A549 treated with AZD9567 at 1 μM for 4 hours (cell line): ENCODE data around the gene CCDC121. TPM values are rescaled to one million over a fixed set of nuclear protein-coding genes. Genes with fewer than 3 reads are reported as not detected.

Source experiments
- total RNA-seq: library from RNA; stranded (reverse); fragments of 200-300 nt; extraction: Qiagen RNA extraction; gene quantifications from 5 replicates; pipeline ENCODE4 v1.2.3, GENCODE V29; 2022; ENCODE audit not compliant: insufficient read depth

CCDC121 gene, protein sequence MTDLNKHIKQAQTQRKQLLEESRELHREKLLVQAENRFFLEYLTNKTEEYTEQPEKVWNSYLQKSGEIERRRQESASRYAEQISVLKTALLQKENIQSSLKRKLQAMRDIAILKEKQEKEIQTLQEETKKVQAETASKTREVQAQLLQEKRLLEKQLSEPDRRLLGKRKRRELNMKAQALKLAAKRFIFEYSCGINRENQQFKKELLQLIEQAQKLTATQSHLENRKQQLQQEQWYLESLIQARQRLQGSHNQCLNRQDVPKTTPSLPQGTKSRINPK
- total RNA-seq = 2.4 to 4.3 TPM (median 3.7 TPM) in 5 replicates

DNA sequence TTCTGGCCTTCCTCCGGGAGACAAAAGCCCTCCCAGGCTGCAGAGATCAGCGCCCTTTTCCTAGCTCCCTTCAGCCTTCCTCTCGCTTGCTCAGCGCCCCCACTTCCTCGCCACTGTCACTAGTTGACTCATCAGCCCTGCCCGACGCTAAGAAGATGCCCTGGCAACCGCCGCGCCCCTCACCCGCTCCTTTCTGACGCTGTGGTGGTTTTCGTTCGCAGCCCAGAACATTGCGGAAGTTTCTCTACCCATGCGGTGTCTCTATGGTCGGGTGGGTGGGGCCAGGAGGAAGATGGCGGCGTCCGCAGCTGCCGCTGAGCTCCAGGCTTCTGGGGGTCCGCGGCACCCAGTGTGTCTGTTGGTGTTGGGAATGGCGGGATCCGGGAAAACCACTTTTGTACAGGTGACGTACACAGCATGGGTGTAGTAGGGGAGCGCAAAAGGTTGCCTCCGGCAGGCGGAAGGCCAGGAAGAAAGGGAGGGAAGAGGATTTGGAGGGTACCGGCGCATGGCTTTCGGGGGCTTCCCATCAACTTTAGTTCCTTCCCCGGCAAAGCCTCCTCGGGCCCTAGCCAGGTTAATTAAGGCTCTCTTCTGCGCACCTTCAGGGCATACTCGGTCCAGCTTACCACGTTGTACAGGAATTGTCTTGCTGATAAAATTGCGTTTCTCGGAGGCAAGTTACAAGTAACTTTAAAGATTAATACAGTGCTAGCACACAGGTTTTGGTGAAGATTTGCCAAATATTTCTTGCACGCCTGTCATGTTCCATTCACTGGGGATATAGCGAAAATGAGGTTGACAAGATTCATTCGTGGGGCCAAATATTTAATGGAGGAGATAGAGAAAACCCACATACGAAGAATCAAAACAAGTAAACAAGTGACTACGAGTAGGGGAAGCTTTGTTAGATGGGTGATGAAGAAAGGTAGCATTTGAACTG lies at the start of gene CCDC121, which contains the start of gene GPN1:
CCDC121 (minus strand) TSS at position 246 of the 943 bp plus-strand sequence. CDS start 1,213 bp downstream, outside the sequence.
GPN1 (plus strand) TSS at position 284 of the 943 bp plus-strand sequence; CDS start at position 293, 9 bp downstream.

DNA sequence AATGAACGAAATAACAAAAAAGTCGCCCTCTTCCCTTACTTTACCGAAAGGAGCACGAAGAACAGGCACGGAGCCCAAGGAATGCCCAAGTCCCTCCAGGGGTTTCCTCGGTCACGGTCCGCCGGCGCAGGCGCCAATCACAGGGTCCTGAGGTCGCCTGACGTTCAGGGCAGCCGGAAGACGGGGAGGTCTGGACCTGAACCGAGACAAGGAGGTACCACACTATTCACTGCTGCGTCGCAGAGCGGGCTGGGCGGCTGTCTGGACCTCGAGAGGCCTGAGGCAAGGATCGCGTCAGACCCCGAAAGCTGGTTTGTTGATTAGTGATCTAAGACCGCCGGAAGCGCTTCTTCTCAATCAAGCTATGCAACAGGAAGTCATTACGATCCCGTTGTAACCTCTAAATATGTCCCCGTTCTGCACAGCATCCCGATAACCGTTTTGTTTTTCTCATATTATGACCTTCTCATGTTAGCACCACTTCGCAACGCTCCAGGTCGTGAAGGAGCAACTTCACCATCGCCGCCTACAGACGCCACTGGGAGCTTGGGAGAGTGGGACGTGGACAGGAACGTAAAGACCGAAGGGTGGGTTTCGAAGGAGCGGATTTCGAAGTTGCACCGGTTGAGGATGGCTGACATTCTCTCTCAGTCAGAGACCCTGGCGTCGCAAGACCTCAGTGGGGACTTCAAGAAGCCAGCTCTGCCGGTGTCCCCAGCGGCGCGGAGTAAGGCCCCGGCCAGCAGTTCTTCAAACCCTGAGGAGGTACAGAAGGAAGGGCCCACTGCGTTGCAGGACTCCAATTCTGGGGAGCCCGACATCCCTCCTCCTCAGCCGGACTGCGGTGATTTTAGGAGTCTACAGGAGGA lies 34.7 kb upstream of the CCDC121 start, which contains the start of the genes SLC4A1AP and SUPT7L:
SLC4A1AP (plus strand) TSS at position 605 of the 869 bp plus-strand sequence; CDS start at position 631, 26 bp downstream.
SUPT7L (minus strand) TSS at position 330 of the 869 bp plus-strand sequence. CDS start 1,422 bp downstream, outside the sequence.

DNA sequence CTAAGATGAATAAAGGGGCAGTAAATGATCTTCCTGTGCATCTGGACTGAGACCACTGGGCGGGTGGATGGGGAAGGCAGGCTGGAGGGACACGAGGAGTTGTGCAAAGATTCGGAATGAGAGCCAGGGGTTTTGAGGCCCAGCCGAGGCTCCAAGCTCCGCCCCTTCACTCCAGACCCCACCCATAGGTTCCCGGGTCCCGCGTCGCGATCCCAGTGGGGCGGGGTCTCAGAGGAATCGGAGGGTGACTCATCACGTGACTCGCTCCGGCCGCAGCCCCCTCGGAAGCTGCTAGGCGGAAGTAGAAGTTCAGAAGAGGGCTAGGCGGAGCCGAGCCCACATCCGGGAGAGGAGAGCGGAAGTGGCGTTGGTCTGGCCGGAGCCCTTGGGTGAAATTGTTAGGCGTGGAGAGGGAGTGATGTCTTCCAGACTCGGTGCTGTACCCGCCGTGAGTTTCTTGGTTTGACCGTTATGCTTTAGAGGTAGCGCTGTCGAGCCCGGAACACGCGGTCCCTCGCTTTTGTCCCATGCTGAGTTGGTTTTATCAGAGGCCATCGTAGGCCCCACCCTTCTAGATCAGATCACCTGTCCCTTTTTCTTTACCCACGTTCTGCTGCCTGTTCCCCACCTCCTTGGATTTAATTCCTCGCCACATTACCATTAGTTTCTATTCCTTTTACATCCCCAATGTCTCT lies 46.0 kb downstream of the CCDC121 start, which contains the start of gene ZNF512:
ZNF512 (plus strand) TSS at position 348 of the 695 bp plus-strand sequence; CDS start at position 419, 71 bp downstream.

Other genes starting within 250 kb of the CCDC121 start
- gene ZNF513, start 248.3 kb downstream of the CCDC121 start, total RNA-seq = 9.2 to 14.1 TPM (median 14.0 TPM) in 5 replicates
- gene PPM1G, start 219.4 kb downstream of the CCDC121 start, total RNA-seq = 144 to 166 TPM (median 165 TPM) in 5 replicates
- 134 to 146 TPM (median 142 TPM) in 5 replicates for gene NRBP1, start 200.4 kb downstream of the CCDC121 start, total RNA-seq
- gene KRTCAP3, start 186.6 kb downstream of the CCDC121 start, total RNA-seq = 0.53 to 1.2 TPM (median 0.83 TPM) in 4 of 5 replicates, not detected in the other
- 7.8 to 10.0 TPM (median 7.9 TPM) in 5 replicates for gene IFT172, start 139.3 kb downstream of the CCDC121 start, total RNA-seq
- 3.3 to 4.7 TPM (median 4.0 TPM) in 5 replicates for gene FNDC4, start 133.8 kb downstream of the CCDC121 start, total RNA-seq
- gene GCKR, start 132.2 kb downstream of the CCDC121 start, total RNA-seq = 0.10 to 0.25 TPM (median 0.17 TPM) in 4 of 5 replicates, not detected in the other
- 13.3 to 18.5 TPM (median 16.4 TPM) in 5 replicates for gene ZNF512, start 46.0 kb downstream of the CCDC121 start, total RNA-seq
- 54.4 to 67.7 TPM (median 55.9 TPM) in 5 replicates for gene GPN1, start within 50 bp of the CCDC121 start, total RNA-seq
- gene SUPT7L, start 34.6 kb upstream of the CCDC121 start, total RNA-seq = 27.5 to 31.9 TPM (median 31.6 TPM) in 5 replicates
- 19.9 to 29.3 TPM (median 26.1 TPM) in 5 replicates for gene SLC4A1AP, start 34.9 kb upstream of the CCDC121 start, total RNA-seq
- 321 to 381 TPM (median 323 TPM) in 5 replicates for gene MRPL33, start 142.7 kb upstream of the CCDC121 start, total RNA-seq